ENCODE data around the gene ARHGEF26.

DNA sequence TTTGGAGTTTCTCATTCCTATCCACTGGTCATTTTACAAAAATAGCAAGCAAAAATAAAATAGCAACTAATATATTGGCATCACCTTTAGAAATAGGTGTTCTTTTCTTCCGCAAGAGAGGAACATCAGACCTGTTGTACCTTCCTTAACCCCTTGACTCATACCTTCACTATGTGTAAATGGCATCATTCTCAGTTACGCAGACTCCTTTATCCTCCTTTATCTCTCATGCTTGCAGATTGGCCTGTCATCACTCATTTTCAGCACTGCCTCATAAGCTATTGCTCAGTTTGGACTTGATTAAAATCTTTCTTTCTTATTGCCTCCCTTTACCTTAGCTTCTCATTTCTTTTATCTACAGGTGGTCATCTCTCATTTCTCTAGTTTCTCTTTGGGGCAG is 21.4 kb downstream of the ARHGEF26 start:
- TF ChIP-seq EZH2 (IDR thresholded peaks at IDR 0.05; ENCODE audit: borderline replicate concordance, low read length): no peak
- TF ChIP-seq, protein P1, sequence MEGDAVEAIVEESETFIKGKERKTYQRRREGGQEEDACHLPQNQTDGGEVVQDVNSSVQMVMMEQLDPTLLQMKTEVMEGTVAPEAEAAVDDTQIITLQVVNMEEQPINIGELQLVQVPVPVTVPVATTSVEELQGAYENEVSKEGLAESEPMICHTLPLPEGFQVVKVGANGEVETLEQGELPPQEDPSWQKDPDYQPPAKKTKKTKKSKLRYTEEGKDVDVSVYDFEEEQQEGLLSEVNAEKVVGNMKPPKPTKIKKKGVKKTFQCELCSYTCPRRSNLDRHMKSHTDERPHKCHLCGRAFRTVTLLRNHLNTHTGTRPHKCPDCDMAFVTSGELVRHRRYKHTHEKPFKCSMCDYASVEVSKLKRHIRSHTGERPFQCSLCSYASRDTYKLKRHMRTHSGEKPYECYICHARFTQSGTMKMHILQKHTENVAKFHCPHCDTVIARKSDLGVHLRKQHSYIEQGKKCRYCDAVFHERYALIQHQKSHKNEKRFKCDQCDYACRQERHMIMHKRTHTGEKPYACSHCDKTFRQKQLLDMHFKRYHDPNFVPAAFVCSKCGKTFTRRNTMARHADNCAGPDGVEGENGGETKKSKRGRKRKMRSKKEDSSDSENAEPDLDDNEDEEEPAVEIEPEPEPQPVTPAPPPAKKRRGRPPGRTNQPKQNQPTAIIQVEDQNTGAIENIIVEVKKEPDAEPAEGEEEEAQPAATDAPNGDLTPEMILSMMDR (conservative IDR thresholded peaks at IDR 0.05 in 1 of 2, IDR thresholded peaks at IDR 0.05 in 1 of 2; ENCODE audit: extremely low read depth in 1 of 2, insufficient read depth in 1 of 2, low read depth in 1 of 2, low read length in 2 of 2): no peak

Data from mammary epithelial cell (primary cell).